HCT116 (cell line): ENCODE results near the gene MRPL34. TPM values are rescaled to one million over a fixed set of nuclear protein-coding genes. Genes with fewer than 3 reads are reported as not detected.
A peak's percentile ranks its signal among the peaks of the same experiment; 100 is the strongest.

ENCODE experiments used
- ATAC-seq: fragments of 200-7000 bp; cut with Tn5 transposase; 2 replicates; pipeline ENCODE4 v1.9.1; 2020; ENCODE audit warnings: mild to moderate bottlenecking, moderate library complexity
- BruUV-seq: library from RNA; stranded (reverse); fragments of 400-500 nt; replicated peaks from 2 replicates; lab custom pipeline; 2021; lab: Mats Ljungman, UMichigan
- CTCF ChIA-PET: fragments of 300-600 bp; sonication (Branson Sonifier 250); formaldehyde crosslinking; loops from one replicate; lab custom pipeline; 2021; ENCODE audit warnings: antibody characterized with exemption; lab: Charles Lee
- POLR2A ChIA-PET: fragments of 300-600, 350-600 bp; sonication (Branson Sonifier 250); formaldehyde crosslinking; loops from one replicate; lab custom pipeline; 2021; ENCODE audit warnings: antibody characterized with exemption; lab: Charles Lee
- RAD21 ChIA-PET, 2 experiments: fragments of 300-600 bp; sonication (Branson Sonifier 250); formaldehyde crosslinking; loops; one replicate each; lab custom pipeline; 2023; ENCODE audit warnings: low total read pairs in 2 of 2; ENCODE audit not compliant: uncharacterized antibody in 2 of 2, unreplicated experiment in 2 of 2, low non-redundant PET in 1 of 2; lab: Charles Lee
- DNase-seq: peaks from one replicate; pipeline ENCODE4 v3.0.0-alpha.2; 2010; ENCODE audit warnings: low read depth, low spot score
- H2AFZ ChIP-seq: fragments of 200-600 bp; shearing (Covaris generic), sonication (generic); 2 replicates; pipeline ENCODE4 v1.6.1; 2017; ENCODE audit warnings: low read depth, mixed run types, mixed read lengths, antibody characterized with exemption, low read length; ENCODE audit not compliant: poor library complexity, severe bottlenecking
- H3K27ac ChIP-seq: 2 replicates; pipeline ENCODE4 v1.5.1; 2012; ENCODE audit warnings: low read depth, low read length
- H3K27me3 ChIP-seq: fragments of 200-600 bp; sonication (generic); 2 replicates; pipeline ENCODE4 v1.6.1; 2016; ENCODE audit warnings: mixed run types, low read length, mixed read lengths; ENCODE audit not compliant: insufficient read depth
- H3K36me3 ChIP-seq, 2 experiments: fragments of 200-500 bp in 1 of 2; fragments of 200-600 bp in 1 of 2; sonication (Bioruptor generic) in 1 of 2; sonication (generic) in 1 of 2; 2 replicates each; pipeline versions ENCODE4 v1.5.1 to v1.6.1; 2014 to 2016; ENCODE audit warnings: low read length in 2 of 2, inconsistent platforms in 1 of 2, mixed read lengths in 1 of 2, mixed run types in 1 of 2; ENCODE audit not compliant: insufficient read depth in 2 of 2, control insufficient read depth in 1 of 2
- H3K4me1 ChIP-seq, 2 experiments: fragments of 200-600 bp in 1 of 2; sonication (generic) in 1 of 2; 2 replicates each; pipeline versions ENCODE4 v1.5.1 to v1.6.1; 2012 to 2017; ENCODE audit warnings: low read length in 2 of 2, inconsistent platforms in 1 of 2, mild to moderate bottlenecking in 1 of 2, mixed read lengths in 1 of 2, mixed run types in 1 of 2, moderate library complexity in 1 of 2; ENCODE audit not compliant: insufficient read depth in 2 of 2, control insufficient read depth in 1 of 2
- H3K4me2 ChIP-seq: fragments of 200-600 bp; sonication (generic); 2 replicates; pipeline ENCODE4 v1.6.1; 2017; ENCODE audit warnings: mixed run types, low read length, mixed read lengths
- H3K4me3 ChIP-seq, 2 experiments: fragments of 200-600 bp in 1 of 2; sonication (generic) in 1 of 2; replicated peaks in 1 of 2; 2 replicates each; pipeline ENCODE4 v1.5.1; 2011 to 2016; ENCODE audit warnings: low read length in 2 of 2, control low read depth in 1 of 2, low read depth in 1 of 2, mild to moderate bottlenecking in 1 of 2, mixed read lengths in 1 of 2, mixed run types in 1 of 2
- H3K79me2 ChIP-seq: fragments of 200-600 bp; sonication (generic); 2 replicates; pipeline ENCODE4 v1.6.1; 2017; ENCODE audit warnings: mild to moderate bottlenecking, mixed run types, low read length, moderate library complexity, mixed read lengths; ENCODE audit not compliant: insufficient read depth
- H3K9ac ChIP-seq: fragments of 200-600 bp; sonication (generic); 2 replicates; pipeline ENCODE4 v1.6.1; 2016; ENCODE audit warnings: low read length, mixed read lengths
- H3K9me2 ChIP-seq: fragments of 200-600 bp; sonication (generic), shearing (Covaris generic); 2 replicates; pipeline ENCODE4 v1.6.1; 2017; ENCODE audit warnings: mixed run types, mild to moderate bottlenecking, moderate library complexity; ENCODE audit not compliant: insufficient read depth
- H3K9me3 ChIP-seq, 2 experiments: fragments of 200-500 bp in 1 of 2; fragments of 200-600 bp in 1 of 2; sonication (Bioruptor generic) in 1 of 2; sonication (generic) in 1 of 2; 2 replicates each; pipeline ENCODE4 v1.6.1; 2014 to 2017; ENCODE audit warnings: low read length in 2 of 2, mixed read lengths in 2 of 2, inconsistent platforms in 1 of 2, low read depth in 1 of 2, mild to moderate bottlenecking in 1 of 2, mixed run types in 1 of 2, moderate library complexity in 1 of 2; ENCODE audit not compliant: control insufficient read depth in 1 of 2, insufficient read depth in 1 of 2
- H4K20me1 ChIP-seq: fragments of 200-600 bp; sonication (generic), shearing (Covaris generic); 2 replicates; pipeline ENCODE4 v1.6.1; 2017; ENCODE audit warnings: mixed run types, mild to moderate bottlenecking, moderate library complexity; ENCODE audit not compliant: insufficient read depth
- CBX3 ChIP-seq: IDR thresholded peaks from 2 replicates; pipeline ENCODE4 v1.6.1; 2012; ENCODE audit warnings: low read depth
- CEBPB ChIP-seq: IDR thresholded peaks from 2 replicates; pipeline ENCODE4 v1.6.1; 2012; ENCODE audit warnings: low read depth
- EGR1 ChIP-seq: IDR thresholded peaks from 2 replicates; pipeline ENCODE4 v1.6.1; 2012; ENCODE audit warnings: low read depth
- ELF1 ChIP-seq: IDR thresholded peaks from 2 replicates; pipeline ENCODE4 v1.6.1; 2012; ENCODE audit warnings: low read depth, borderline replicate concordance
- EZH2 ChIP-seq: fragments of 200-600 bp; sonication (generic); IDR thresholded peaks from 2 replicates; pipeline ENCODE4 v1.6.1; 2017; ENCODE audit warnings: antibody characterized with exemption, mixed run types
- EZH2phosphoT487 ChIP-seq: fragments of 200-600 bp; IDR thresholded peaks from 2 replicates; pipeline ENCODE4 v1.6.1; 2018; ENCODE audit warnings: antibody characterized with exemption, borderline replicate concordance
- FOSL1 ChIP-seq: IDR thresholded peaks from 2 replicates; pipeline ENCODE4 v1.6.1; 2012; ENCODE audit warnings: low read depth
- JUND ChIP-seq: IDR thresholded peaks from 2 replicates; pipeline ENCODE4 v1.6.1; 2012
- POLR2AphosphoS5 ChIP-seq: IDR thresholded peaks from 2 replicates; pipeline ENCODE4 v1.6.1; 2011; ENCODE audit warnings: mild to moderate bottlenecking, low read depth, low read length, moderate library complexity
- RAD21 ChIP-seq: IDR thresholded peaks from 2 replicates; pipeline ENCODE4 v1.6.1; 2012; ENCODE audit warnings: low read depth, mild to moderate bottlenecking
- SP1 ChIP-seq: IDR thresholded peaks from 2 replicates; pipeline ENCODE4 v1.6.1; 2012; ENCODE audit warnings: low read depth
- SRF ChIP-seq: IDR thresholded peaks from 2 replicates; pipeline ENCODE4 v1.6.1; 2012; ENCODE audit warnings: low read depth
- TCF7L2 ChIP-seq: IDR thresholded peaks from 2 replicates; pipeline ENCODE4 v1.7.0; 2011; ENCODE audit warnings: borderline replicate concordance, inconsistent platforms; ENCODE audit not compliant: insufficient read depth, insufficient read length; ENCODE audit errors: extremely low read depth
- YY1 ChIP-seq: IDR thresholded peaks from 2 replicates; pipeline ENCODE4 v1.6.1; 2011; ENCODE audit warnings: low read length, low read depth, moderate library complexity, mild to moderate bottlenecking; ENCODE audit not compliant: insufficient replicate concordance; ENCODE audit errors: extremely low read depth
- ZFX ChIP-seq: fragments of 450-650 bp; IDR thresholded peaks from 2 replicates; pipeline ENCODE4 v1.6.1; 2017
- intact Hi-C: fragments of 100-400 bp; cut with micrococcal nuclease; formaldehyde crosslinking; loops from 2 replicates; pipeline ENCODE4 v1.10.0; 2022
- total RNA-seq: library from RNA; stranded (reverse); gene quantifications from one replicate; pipeline ENCODE4 v1.2.1, GENCODE V29; 2021; ENCODE audit not compliant: unreplicated experiment
- TF ChIP-seq, protein P1 (sequence below): IDR thresholded peaks from 2 replicates; pipeline ENCODE4 v1.6.1; 2011; ENCODE audit warnings: mild to moderate bottlenecking, low read length, moderate library complexity; ENCODE audit not compliant: insufficient replicate concordance; ENCODE audit errors: extremely low read depth
- TF ChIP-seq, protein P2 (sequence below), 3 experiments: fragments of 200-600 bp in 1 of 3; sonication (generic) in 1 of 3; IDR thresholded peaks in 2 of 3; conservative IDR thresholded peaks in 1 of 3; 2 replicates each; pipeline ENCODE4 v1.5.1; 2012 to 2017; ENCODE audit warnings: low read depth in 2 of 3, low read length in 2 of 3, antibody characterized with exemption in 1 of 3, borderline replicate concordance in 1 of 3, control low read depth in 1 of 3, mild to moderate bottlenecking in 1 of 3, mixed read lengths in 1 of 3, mixed run types in 1 of 3, moderate library complexity in 1 of 3; ENCODE audit not compliant: insufficient read depth in 1 of 3
- TF ChIP-seq, protein P3 (sequence below): IDR thresholded peaks from 2 replicates; pipeline ENCODE4 v1.6.1; 2012
- TF ChIP-seq, protein P4 (sequence below): IDR thresholded peaks from 2 replicates; pipeline ENCODE4 v1.6.1; 2012; ENCODE audit warnings: low read depth
- TF ChIP-seq, protein P5 (sequence below): IDR thresholded peaks from 2 replicates; pipeline ENCODE4 v1.6.1; 2012

The MRPL34 gene
- total RNA-seq, 1 experiment from 2014 or later = 114 TPM

DNA sequence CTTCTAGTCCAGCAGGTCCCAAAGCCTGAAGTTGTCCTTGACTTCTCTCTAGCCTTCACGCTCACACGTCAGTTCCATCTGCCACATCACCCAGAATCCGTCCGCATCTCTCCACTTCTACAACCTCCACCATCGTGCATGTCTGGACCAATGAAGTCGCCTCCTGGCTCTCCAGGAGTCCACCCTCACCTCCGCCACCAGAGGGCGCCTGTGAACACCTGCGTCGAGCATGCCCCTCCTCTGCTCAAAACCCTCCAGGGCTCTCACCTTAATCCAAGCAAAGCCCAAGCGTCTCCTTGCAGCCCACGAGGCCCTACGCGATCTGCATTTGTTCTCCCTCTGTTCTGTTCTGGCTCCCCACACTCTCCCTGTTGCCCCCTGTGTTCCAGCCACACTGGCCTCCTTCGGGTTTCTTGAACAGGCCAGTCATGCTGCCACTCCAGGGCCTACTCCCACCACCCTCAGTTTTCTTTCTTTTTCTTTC lies 44.8 kb upstream of the MRPL34 start:
- H3K27ac ChIP-seq = no peak overlapping the region
- peak; percentile 100 for ATAC-seq
- RAD21 ChIA-PET = interaction anchor here in 1 of 2 experiments (1.1 kb wide), 1 partner anchor 12 kb away, joined by 3 read pairs; no protein-coding TSS in a partner anchor
- H3K9me2 ChIP-seq = no peaks in the 10 kb centered on the region
- no peaks in the 10 kb centered on the region for H3K27me3 ChIP-seq
- no peaks in the 10 kb centered on the region for H3K79me2 ChIP-seq
- no peaks in the 10 kb centered on the region for H4K20me1 ChIP-seq
- CTCF ChIA-PET = interaction anchor here (0.8 to 1.9 kb wide), 5 partner anchors 11 to 48 kb away, joined by 3 to 8 read pairs (median 7); partner anchors contain the start of genes DDA1 and MRPL34
- no peaks in the 10 kb centered on the region for H3K9me3 ChIP-seq
- POLR2A ChIA-PET = interaction anchor here (0.6 to 1.3 kb wide), 3 partner anchors 25 to 48 kb away, joined by 3 to 4 read pairs (median 3); partner anchors contain the start of gene DDA1
- H3K4me2 ChIP-seq = peak overlapping the region; percentile 30
- H3K36me3 ChIP-seq = no peaks in the 10 kb centered on the region
- intact Hi-C loops = no loop called here
- BruUV-seq = no TSS peak
- peak overlapping the region; percentile 34; the same call in 1 of the 2 replicates for H3K9ac ChIP-seq
- peak overlapping the region; percentile 95 for H2AFZ ChIP-seq
- H3K4me3 ChIP-seq = no peak overlapping the region
- peaks cover 0 to 8% of the 10 kb centered on the region in 2 experiments; a peak in 3 of 4 replicates for H3K4me1 ChIP-seq
- peak; percentile 81 for DNase-seq
- no peak for TF ChIP-seq FOSL1
- TF ChIP-seq, protein P1, sequence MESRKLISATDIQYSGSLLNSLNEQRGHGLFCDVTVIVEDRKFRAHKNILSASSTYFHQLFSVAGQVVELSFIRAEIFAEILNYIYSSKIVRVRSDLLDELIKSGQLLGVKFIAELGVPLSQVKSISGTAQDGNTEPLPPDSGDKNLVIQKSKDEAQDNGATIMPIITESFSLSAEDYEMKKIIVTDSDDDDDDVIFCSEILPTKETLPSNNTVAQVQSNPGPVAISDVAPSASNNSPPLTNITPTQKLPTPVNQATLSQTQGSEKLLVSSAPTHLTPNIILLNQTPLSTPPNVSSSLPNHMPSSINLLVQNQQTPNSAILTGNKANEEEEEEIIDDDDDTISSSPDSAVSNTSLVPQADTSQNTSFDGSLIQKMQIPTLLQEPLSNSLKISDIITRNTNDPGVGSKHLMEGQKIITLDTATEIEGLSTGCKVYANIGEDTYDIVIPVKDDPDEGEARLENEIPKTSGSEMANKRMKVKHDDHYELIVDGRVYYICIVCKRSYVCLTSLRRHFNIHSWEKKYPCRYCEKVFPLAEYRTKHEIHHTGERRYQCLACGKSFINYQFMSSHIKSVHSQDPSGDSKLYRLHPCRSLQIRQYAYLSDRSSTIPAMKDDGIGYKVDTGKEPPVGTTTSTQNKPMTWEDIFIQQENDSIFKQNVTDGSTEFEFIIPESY = no peak
- no peak for TF ChIP-seq SP1
- TF ChIP-seq, protein P2, sequence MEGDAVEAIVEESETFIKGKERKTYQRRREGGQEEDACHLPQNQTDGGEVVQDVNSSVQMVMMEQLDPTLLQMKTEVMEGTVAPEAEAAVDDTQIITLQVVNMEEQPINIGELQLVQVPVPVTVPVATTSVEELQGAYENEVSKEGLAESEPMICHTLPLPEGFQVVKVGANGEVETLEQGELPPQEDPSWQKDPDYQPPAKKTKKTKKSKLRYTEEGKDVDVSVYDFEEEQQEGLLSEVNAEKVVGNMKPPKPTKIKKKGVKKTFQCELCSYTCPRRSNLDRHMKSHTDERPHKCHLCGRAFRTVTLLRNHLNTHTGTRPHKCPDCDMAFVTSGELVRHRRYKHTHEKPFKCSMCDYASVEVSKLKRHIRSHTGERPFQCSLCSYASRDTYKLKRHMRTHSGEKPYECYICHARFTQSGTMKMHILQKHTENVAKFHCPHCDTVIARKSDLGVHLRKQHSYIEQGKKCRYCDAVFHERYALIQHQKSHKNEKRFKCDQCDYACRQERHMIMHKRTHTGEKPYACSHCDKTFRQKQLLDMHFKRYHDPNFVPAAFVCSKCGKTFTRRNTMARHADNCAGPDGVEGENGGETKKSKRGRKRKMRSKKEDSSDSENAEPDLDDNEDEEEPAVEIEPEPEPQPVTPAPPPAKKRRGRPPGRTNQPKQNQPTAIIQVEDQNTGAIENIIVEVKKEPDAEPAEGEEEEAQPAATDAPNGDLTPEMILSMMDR (IDR thresholded peaks at IDR 0.05 in 2 of 3, conservative IDR thresholded peaks at IDR 0.05 in 1 of 3; ENCODE audit: borderline replicate concordance in 1 of 3, insufficient read depth in 1 of 3, low read depth in 2 of 3, low read length in 2 of 3) = peak; percentile 79 to 94 (median 93)
- TF ChIP-seq, protein P3, sequence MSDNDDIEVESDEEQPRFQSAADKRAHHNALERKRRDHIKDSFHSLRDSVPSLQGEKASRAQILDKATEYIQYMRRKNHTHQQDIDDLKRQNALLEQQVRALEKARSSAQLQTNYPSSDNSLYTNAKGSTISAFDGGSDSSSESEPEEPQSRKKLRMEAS = peak; percentile 83
- no peak for TF ChIP-seq CEBPB
- peak; percentile 30; the same call in 1 of the 2 replicates for TF ChIP-seq POLR2AphosphoS5
- peak; percentile 44 for TF ChIP-seq YY1
- TF ChIP-seq ZFX = no peak
- TF ChIP-seq EGR1 = no peak
- TF ChIP-seq JUND = no peak
- TF ChIP-seq TCF7L2 = no peak
- TF ChIP-seq, protein P4, sequence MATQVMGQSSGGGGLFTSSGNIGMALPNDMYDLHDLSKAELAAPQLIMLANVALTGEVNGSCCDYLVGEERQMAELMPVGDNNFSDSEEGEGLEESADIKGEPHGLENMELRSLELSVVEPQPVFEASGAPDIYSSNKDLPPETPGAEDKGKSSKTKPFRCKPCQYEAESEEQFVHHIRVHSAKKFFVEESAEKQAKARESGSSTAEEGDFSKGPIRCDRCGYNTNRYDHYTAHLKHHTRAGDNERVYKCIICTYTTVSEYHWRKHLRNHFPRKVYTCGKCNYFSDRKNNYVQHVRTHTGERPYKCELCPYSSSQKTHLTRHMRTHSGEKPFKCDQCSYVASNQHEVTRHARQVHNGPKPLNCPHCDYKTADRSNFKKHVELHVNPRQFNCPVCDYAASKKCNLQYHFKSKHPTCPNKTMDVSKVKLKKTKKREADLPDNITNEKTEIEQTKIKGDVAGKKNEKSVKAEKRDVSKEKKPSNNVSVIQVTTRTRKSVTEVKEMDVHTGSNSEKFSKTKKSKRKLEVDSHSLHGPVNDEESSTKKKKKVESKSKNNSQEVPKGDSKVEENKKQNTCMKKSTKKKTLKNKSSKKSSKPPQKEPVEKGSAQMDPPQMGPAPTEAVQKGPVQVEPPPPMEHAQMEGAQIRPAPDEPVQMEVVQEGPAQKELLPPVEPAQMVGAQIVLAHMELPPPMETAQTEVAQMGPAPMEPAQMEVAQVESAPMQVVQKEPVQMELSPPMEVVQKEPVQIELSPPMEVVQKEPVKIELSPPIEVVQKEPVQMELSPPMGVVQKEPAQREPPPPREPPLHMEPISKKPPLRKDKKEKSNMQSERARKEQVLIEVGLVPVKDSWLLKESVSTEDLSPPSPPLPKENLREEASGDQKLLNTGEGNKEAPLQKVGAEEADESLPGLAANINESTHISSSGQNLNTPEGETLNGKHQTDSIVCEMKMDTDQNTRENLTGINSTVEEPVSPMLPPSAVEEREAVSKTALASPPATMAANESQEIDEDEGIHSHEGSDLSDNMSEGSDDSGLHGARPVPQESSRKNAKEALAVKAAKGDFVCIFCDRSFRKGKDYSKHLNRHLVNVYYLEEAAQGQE = no peak
- TF ChIP-seq, protein P5, sequence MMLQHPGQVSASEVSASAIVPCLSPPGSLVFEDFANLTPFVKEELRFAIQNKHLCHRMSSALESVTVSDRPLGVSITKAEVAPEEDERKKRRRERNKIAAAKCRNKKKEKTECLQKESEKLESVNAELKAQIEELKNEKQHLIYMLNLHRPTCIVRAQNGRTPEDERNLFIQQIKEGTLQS = no peak
- TF ChIP-seq SRF = no peak
- TF ChIP-seq RAD21 = peak; percentile 74
- TF ChIP-seq EZH2 = no peak
- TF ChIP-seq CBX3 = 0 out of 2 replicates have a peak, but pooled peaks have one; percentile 45
- no peak for TF ChIP-seq EZH2phosphoT487
- no peak for TF ChIP-seq ELF1
